Measurements from ENCODE around the gene KRTAP6-3.

The KRTAP6-3 gene

DNA sequence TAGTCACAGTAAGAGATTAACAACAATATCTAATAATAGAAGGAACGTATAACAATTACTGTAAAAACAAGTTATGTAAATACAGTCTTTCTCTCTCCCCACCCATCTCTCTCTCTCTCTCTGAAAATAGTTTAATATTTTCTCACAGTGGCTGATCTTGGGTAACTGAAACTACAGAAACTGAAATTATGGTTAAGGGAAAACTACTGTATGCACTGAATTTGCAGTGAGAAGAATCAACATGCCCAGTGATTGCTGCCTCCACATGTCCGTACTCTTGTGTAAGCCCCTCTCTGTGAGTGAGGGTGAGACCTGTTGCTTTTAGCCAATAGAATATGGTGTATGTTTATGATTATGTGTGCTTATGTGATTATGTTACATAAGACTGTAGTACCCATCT, 19.9 kb downstream of the KRTAP6-3 start:
- Histone ChIP-seq H4K91ac (ENCODE audit: low read depth, low read length, poor library complexity) (no peak overlapping the region), H3K18ac (ENCODE audit: low read length) (no peak overlapping the region), H3K36me3 (replicated peaks in 1 of 2; ENCODE audit: control insufficient read depth in 2 of 2, insufficient read depth in 2 of 2, low read length in 2 of 2) (no peaks in the 10 kb centered on the region), H2AK5ac (ENCODE audit: low read depth, low read length) (no peak overlapping the region), H4K8ac (ENCODE audit: low read depth, low read length) (no peak overlapping the region), H2AFZ (ENCODE audit: low read length) (no peak overlapping the region), H3K79me1 (ENCODE audit: low read depth, low read length) (no peaks in the 10 kb centered on the region), H3K23ac (ENCODE audit: low read depth, low read length, poor library complexity) (no peak overlapping the region), H3K4me3 (ENCODE audit: low read length in 2 of 2) (no peak overlapping the region), H2BK120ac (ENCODE audit: low read depth, low read length) (no peak overlapping the region), H2BK5ac (ENCODE audit: low read length) (no peak overlapping the region), H3K4ac (ENCODE audit: low read length) (no peak overlapping the region), H3K9ac (ENCODE audit: low read depth, low read length, poor library complexity) (no peak overlapping the region), H3K14ac (ENCODE audit: low read length) (no peak overlapping the region), H3K4me1 (ENCODE audit: control insufficient read depth in 2 of 2, insufficient read depth in 1 of 2, low read depth in 1 of 2, low read length in 2 of 2) (no peaks in the 10 kb centered on the region), H3K27me3 (ENCODE audit: control insufficient read depth in 3 of 3, insufficient read depth in 3 of 3, low read depth in 1 of 3, low read length in 3 of 3) (no peaks in the 10 kb centered on the region), H3K9me3 (replicated peaks in 1 of 2; ENCODE audit: control insufficient read depth in 2 of 2, insufficient read depth in 1 of 2, low read depth in 1 of 2, low read length in 2 of 2) (no peaks in the 10 kb centered on the region), H2BK15ac (ENCODE audit: low read length) (no peak overlapping the region), H3K27ac (replicated peaks; ENCODE audit: low read length) (no peak overlapping the region), H2BK12ac (ENCODE audit: low read length) (no peak overlapping the region), H3K4me2 (ENCODE audit: insufficient read depth, low read length, poor library complexity, severe bottlenecking) (no peak overlapping the region)
- DNase-seq (ENCODE audit: low spot score): no peak
- WGBS, 2 donors (ENCODE audit: extremely low coverage in 2 of 2, insufficient read length in 2 of 2, insufficient replicate concordance in 1 of 2): no CpG with 5 or more reads among the region's 2 CpGs

- H3K4ac ChIP-seq (ENCODE audit: low read length): no peak within 1 kb of the TSS
- WGBS, 2 donors (ENCODE audit: extremely low coverage in 2 of 2, insufficient read length in 2 of 2, insufficient replicate concordance in 1 of 2): no CpG with 5 or more reads among the region's 2 CpGs
- no peak within 1 kb of the TSS for H2BK12ac ChIP-seq (ENCODE audit: low read length)
- H2AK5ac ChIP-seq (ENCODE audit: low read depth, low read length): peak within 1 kb of the TSS; percentile 78
- H3K4me1 ChIP-seq (ENCODE audit: control insufficient read depth in 2 of 2, insufficient read depth in 1 of 2, low read depth in 1 of 2, low read length in 2 of 2): no peaks in the 10 kb centered on the region
- no peak within 1 kb of the TSS for H3K9ac ChIP-seq (ENCODE audit: low read depth, low read length, poor library complexity)
- H3K79me1 ChIP-seq (ENCODE audit: low read depth, low read length): no peaks in the 10 kb centered on the region
- no peaks in the 10 kb centered on the region for H3K36me3 ChIP-seq (replicated peaks in 1 of 2; ENCODE audit: control insufficient read depth in 2 of 2, insufficient read depth in 2 of 2, low read length in 2 of 2)
- H2BK120ac ChIP-seq (ENCODE audit: low read depth, low read length): peak within 1 kb of the TSS; percentile 61
- H2BK5ac ChIP-seq (ENCODE audit: low read length): no peak within 1 kb of the TSS
- H3K23ac ChIP-seq (ENCODE audit: low read depth, low read length, poor library complexity): no peak within 1 kb of the TSS
- no peak within 1 kb of the TSS for H3K4me2 ChIP-seq (ENCODE audit: insufficient read depth, low read length, poor library complexity, severe bottlenecking)
- H3K18ac ChIP-seq (ENCODE audit: low read length): peak within 1 kb of the TSS; percentile 48
- peak within 1 kb of the TSS; percentile 39 for H2BK15ac ChIP-seq (ENCODE audit: low read length)
- no peak within 1 kb of the TSS for H2AFZ ChIP-seq (ENCODE audit: low read length)
- peak within 1 kb of the TSS; percentile 92 for H4K91ac ChIP-seq (ENCODE audit: low read depth, low read length, poor library complexity)
- no peak within 1 kb of the TSS for H3K27ac ChIP-seq (replicated peaks; ENCODE audit: low read length)
- peak within 1 kb of the TSS; percentile 82 for H3K14ac ChIP-seq (ENCODE audit: low read length)
- no peaks in the 10 kb centered on the region for H3K9me3 ChIP-seq (replicated peaks in 1 of 2; ENCODE audit: control insufficient read depth in 2 of 2, insufficient read depth in 1 of 2, low read depth in 1 of 2, low read length in 2 of 2)
- H4K8ac ChIP-seq (ENCODE audit: low read depth, low read length): peak within 1 kb of the TSS; percentile 82
- no peak within 1 kb of the TSS for H3K4me3 ChIP-seq (ENCODE audit: low read length in 2 of 2)
- DNase-seq (ENCODE audit: low spot score): no peak
- no peaks in the 10 kb centered on the region for H3K27me3 ChIP-seq (ENCODE audit: control insufficient read depth in 3 of 3, insufficient read depth in 3 of 3, low read depth in 1 of 3, low read length in 3 of 3)
Measured at GRCh38 chr21:30613836-30614235, 21.6 kb downstream of the KRTAP6-3 start, which contains the start of gene KRTAP6-1. TSS of gene KRTAP6-1 (minus strand) at chr21:30613930. CDS start at chr21:30613904, 26 bp downstream.

DNA sequence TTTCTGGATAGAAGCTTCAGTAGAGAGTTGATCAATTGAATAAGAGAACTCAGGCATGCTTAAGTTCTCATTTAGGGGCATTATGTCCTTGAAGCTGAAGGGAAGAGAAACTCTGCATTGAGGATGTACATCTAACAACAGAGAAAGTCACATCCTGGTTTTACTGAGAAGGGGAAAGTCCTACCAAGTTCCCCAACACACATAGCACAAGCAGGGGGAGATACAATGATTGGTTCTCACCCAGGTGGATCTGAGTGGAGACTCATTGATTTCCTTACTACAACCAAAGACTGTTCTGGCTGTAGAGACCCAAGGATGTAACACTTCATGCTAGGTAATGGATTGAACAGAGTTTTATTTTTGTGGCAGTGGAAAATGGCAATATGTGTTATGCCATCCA, 23.0 kb downstream of the KRTAP6-3 start:
- Histone ChIP-seq H3K79me1 (ENCODE audit: low read depth, low read length) (no peaks in the 10 kb centered on the region), H4K8ac (ENCODE audit: low read depth, low read length) (no peak overlapping the region), H2BK5ac (ENCODE audit: low read length) (no peak overlapping the region), H3K18ac (ENCODE audit: low read length) (no peak overlapping the region), H3K4me3 (ENCODE audit: low read length in 2 of 2) (no peak overlapping the region), H2AK5ac (ENCODE audit: low read depth, low read length) (no peak overlapping the region), H3K27ac (replicated peaks; ENCODE audit: low read length) (no peak overlapping the region), H3K4ac (ENCODE audit: low read length) (no peak overlapping the region), H3K4me1 (ENCODE audit: control insufficient read depth in 2 of 2, insufficient read depth in 1 of 2, low read depth in 1 of 2, low read length in 2 of 2) (no peaks in the 10 kb centered on the region), H2AFZ (ENCODE audit: low read length) (no peak overlapping the region), H2BK120ac (ENCODE audit: low read depth, low read length) (no peak overlapping the region), H2BK12ac (ENCODE audit: low read length) (no peak overlapping the region), H3K27me3 (ENCODE audit: control insufficient read depth in 3 of 3, insufficient read depth in 3 of 3, low read depth in 1 of 3, low read length in 3 of 3) (no peaks in the 10 kb centered on the region), H3K14ac (ENCODE audit: low read length) (no peak overlapping the region), H3K9ac (ENCODE audit: low read depth, low read length, poor library complexity) (no peak overlapping the region), H3K36me3 (replicated peaks in 1 of 2; ENCODE audit: control insufficient read depth in 2 of 2, insufficient read depth in 2 of 2, low read length in 2 of 2) (no peaks in the 10 kb centered on the region), H3K23ac (ENCODE audit: low read depth, low read length, poor library complexity) (no peak overlapping the region), H3K9me3 (replicated peaks in 1 of 2; ENCODE audit: control insufficient read depth in 2 of 2, insufficient read depth in 1 of 2, low read depth in 1 of 2, low read length in 2 of 2) (no peaks in the 10 kb centered on the region), H4K91ac (ENCODE audit: low read depth, low read length, poor library complexity) (no peak overlapping the region), H3K4me2 (ENCODE audit: insufficient read depth, low read length, poor library complexity, severe bottlenecking) (no peak overlapping the region), H2BK15ac (ENCODE audit: low read length) (no peak overlapping the region)
- no peak for DNase-seq (ENCODE audit: low spot score)

DNA sequence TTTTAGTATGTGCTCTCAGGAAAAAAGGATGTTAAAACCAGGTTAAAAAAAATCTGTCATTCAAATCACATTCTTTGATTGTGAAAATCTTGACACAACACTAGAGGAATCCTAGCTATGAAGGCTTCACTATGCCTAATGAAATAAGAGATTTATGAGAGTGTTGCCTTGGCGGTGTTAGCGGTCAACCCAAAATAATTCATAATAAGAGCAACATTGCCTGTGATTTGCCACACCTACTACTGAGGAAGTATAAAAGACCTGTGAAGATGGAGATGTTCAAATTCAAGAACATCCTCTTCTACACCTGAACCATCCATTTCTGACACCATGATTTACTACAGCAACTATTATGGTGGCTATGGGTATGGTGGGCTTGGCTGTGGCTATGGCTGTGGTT, 23.9 kb downstream of the KRTAP6-3 start, which contains the start of gene KRTAP20-1:
TSS of gene KRTAP20-1 (plus strand) at position 301 of the 400 bp plus-strand sequence. CDS start at position 331, 30 bp downstream.
- no peak for DNase-seq (ENCODE audit: low spot score)
- H2AFZ ChIP-seq (ENCODE audit: low read length): no peak within 1 kb of the TSS
- no peak within 1 kb of the TSS for H4K91ac ChIP-seq (ENCODE audit: low read depth, low read length, poor library complexity)
- no peaks in the 10 kb centered on the region for H3K36me3 ChIP-seq (replicated peaks in 1 of 2; ENCODE audit: control insufficient read depth in 2 of 2, insufficient read depth in 2 of 2, low read length in 2 of 2)
- no peaks in the 10 kb centered on the region for H3K4me1 ChIP-seq (ENCODE audit: control insufficient read depth in 2 of 2, insufficient read depth in 1 of 2, low read depth in 1 of 2, low read length in 2 of 2)
- H3K23ac ChIP-seq (ENCODE audit: low read depth, low read length, poor library complexity): no peak within 1 kb of the TSS
- no peak within 1 kb of the TSS for H3K27ac ChIP-seq (replicated peaks; ENCODE audit: low read length)
- H2BK5ac ChIP-seq (ENCODE audit: low read length): no peak within 1 kb of the TSS
- H3K79me1 ChIP-seq (ENCODE audit: low read depth, low read length): no peaks in the 10 kb centered on the region
- no peak within 1 kb of the TSS for H2BK12ac ChIP-seq (ENCODE audit: low read length)
- WGBS, 2 donors (ENCODE audit: extremely low coverage in 2 of 2, insufficient read length in 2 of 2, insufficient replicate concordance in 1 of 2): no CpG with 5 or more reads among the region's 2 CpGs
- no peak within 1 kb of the TSS for H4K8ac ChIP-seq (ENCODE audit: low read depth, low read length)
- no peak within 1 kb of the TSS for H2BK15ac ChIP-seq (ENCODE audit: low read length)
- no peak within 1 kb of the TSS for H2AK5ac ChIP-seq (ENCODE audit: low read depth, low read length)
- H2BK120ac ChIP-seq (ENCODE audit: low read depth, low read length): no peak within 1 kb of the TSS
- no peak within 1 kb of the TSS for H3K4me3 ChIP-seq (ENCODE audit: low read length in 2 of 2)
- H3K14ac ChIP-seq (ENCODE audit: low read length): no peak within 1 kb of the TSS
- no peak within 1 kb of the TSS for H3K4me2 ChIP-seq (ENCODE audit: insufficient read depth, low read length, poor library complexity, severe bottlenecking)
- no peak within 1 kb of the TSS for H3K9ac ChIP-seq (ENCODE audit: low read depth, low read length, poor library complexity)
- no peaks in the 10 kb centered on the region for H3K27me3 ChIP-seq (ENCODE audit: control insufficient read depth in 3 of 3, insufficient read depth in 3 of 3, low read depth in 1 of 3, low read length in 3 of 3)
- no peak within 1 kb of the TSS for H3K4ac ChIP-seq (ENCODE audit: low read length)
- H3K9me3 ChIP-seq (replicated peaks in 1 of 2; ENCODE audit: control insufficient read depth in 2 of 2, insufficient read depth in 1 of 2, low read depth in 1 of 2, low read length in 2 of 2): no peaks in the 10 kb centered on the region
- no peak within 1 kb of the TSS for H3K18ac ChIP-seq (ENCODE audit: low read length)
